Right lobe of liver (tissue), 6 donors: ENCODE results near the gene ZNF99. TPM values are rescaled to one million over a fixed set of nuclear protein-coding genes. Genes with fewer than 3 reads are reported as not detected.
"Not testable (repeated sequence)": the region's sequence is repeated elsewhere in the genome, so short reads cannot be mapped to it uniquely, and the experiment has no call there.

Experiments used
- ATAC-seq, 4 donors: fragments of 200-7000 bp; cut with Tn5 transposase; one replicate each; pipeline ENCODE4 v1.9.1; 2020; ENCODE audit warnings: mild to moderate bottlenecking in 4 of 4, moderate library complexity in 4 of 4
- DNase-seq, 3 donors: peaks; one replicate each; pipeline ENCODE4 v3.0.0-alpha.2; 2020
- H3K27ac ChIP-seq, 3 donors: fragments of 200-600 bp; one replicate each; pipeline ENCODE4 v1.8.0; 2022
- H3K27me3 ChIP-seq, 2 donors: fragments of 200-600 bp; one replicate each; pipeline ENCODE4 v1.8.0; 2022
- H3K36me3 ChIP-seq, 4 donors: fragments of 200-600 bp; sonication (generic) in 1 of 4; one replicate each; pipeline versions ENCODE4 v1.5.1 to v1.8.0; 2017 to 2022; ENCODE audit warnings: control low read depth in 1 of 4
- H3K4me1 ChIP-seq, 4 donors: fragments of 200-600 bp; sonication (generic) in 1 of 4; one replicate each; pipeline versions ENCODE4 v1.5.1 to v1.8.0; 2017 to 2022; ENCODE audit warnings: control low read depth in 1 of 4
- H3K4me3 ChIP-seq, 3 donors: fragments of 200-600 bp; one replicate each; pipeline ENCODE4 v1.8.0; 2022
- H3K9me3 ChIP-seq, 4 donors: fragments of 200-600 bp; sonication (generic) in 1 of 4; one replicate each; pipeline versions ENCODE4 v1.5.1 to v1.8.0; 2017 to 2022; ENCODE audit warnings: control low read depth in 1 of 4
- POLR2A ChIP-seq: fragments of 450-650 bp; IDR thresholded peaks from one replicate; pipeline ENCODE4 v1.6.1; 2017; ENCODE audit warnings: antibody characterized with exemption, mild to moderate bottlenecking
- WGBS: methylation state at CpG from one replicate; pipeline ENCODE4 v1.1.6; 2018; ENCODE audit warnings: low coverage, low lambda C conversion rate; ENCODE audit not compliant: insufficient coverage; ENCODE audit errors: missing lambda C conversion rate; 5-methylcytosine and 5-hydroxymethylcytosine counted together
- intact Hi-C, 2 donors: fragments of 100-400 bp; cut with DNase I; formaldehyde crosslinking; loops; one replicate each; pipeline versions ENCODE4 v1.11.2 to v1.14.1; 2022
- small RNA-seq, 2 experiments: library from RNA; depleted of rRNA; stranded (forward); fragments of <200 nt; gene quantifications; one replicate each; pipeline ENCODE3, GENCODE V24; 2016
- total RNA-seq, 6 experiments: library from RNA; depleted of rRNA in 2 of 6; stranded (reverse); fragments of >200 nt in 2 of 6; fragmentation: NEBNext Ultra II Directional in 3 of 6; extraction: Animal tissue kit (Norgen Biotek cat#: 25700) in 3 of 6; gene quantifications; one replicate each; pipeline versions ENCODE4 v1.1.0 to v1.2.4, GENCODE V29; 2016 to 2023
- TF ChIP-seq, protein P1 (sequence below), 4 donors: fragments of 200-600 bp in 3 of 4; fragments of 450-650 bp in 1 of 4; IDR thresholded peaks; one replicate each; pipeline versions ENCODE4 v1.5.1 to v1.8.0; 2016 to 2022; ENCODE audit warnings: antibody characterized with exemption in 4 of 4, mild to moderate bottlenecking in 2 of 4
- donor health status: DM: no; HTN: yes; CAD: no.
- donor health status: DM: no; HTN: no; CAD: no.
- donor health status: DM: no; HTN: no; CAD: no.
- donor health status: DM: no; HTN: yes; CAD: no.
- donor health status: DM: no; HTN: yes; CAD: no.

The ZNF99 gene
- total RNA-seq, 6 experiments from 2014 or later = 0.02 to 0.07 (median 0.04) TPM; not detected in 3

DNA sequence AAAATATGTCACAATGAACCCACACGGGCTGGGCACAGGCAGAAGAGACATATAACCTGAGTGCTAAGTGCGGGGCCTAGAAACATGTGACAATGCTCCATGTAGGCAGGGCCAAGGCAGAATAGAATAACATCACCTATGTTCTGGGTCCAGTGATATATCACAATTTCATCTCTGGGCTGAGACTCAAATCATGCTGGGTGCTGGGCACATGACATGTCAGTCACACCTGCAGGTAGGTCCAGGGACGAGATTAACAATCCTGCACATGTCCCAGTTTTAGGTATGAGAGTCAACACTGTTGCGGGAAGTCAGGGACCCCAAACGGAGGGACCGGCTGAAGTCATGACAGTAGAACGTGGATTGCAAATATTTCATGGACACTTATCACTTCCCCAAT is 50.3 kb downstream of the ZNF99 start:
- 40% methylated on average over 2 of the region's 7 CpGs for WGBS
- Histone ChIP-seq H3K36me3 (no peaks in the 10 kb centered on the region), H3K4me1 (no peaks in the 10 kb centered on the region), H3K9me3 (no peaks in the 10 kb centered on the region), H3K27me3 (no peaks in the 10 kb centered on the region), H3K27ac (no peak overlapping the region), H3K4me3 (no peak overlapping the region)
- DNase-seq (no peak), ATAC-seq (no peak)
- TF ChIP-seq POLR2A = no peak
- TF ChIP-seq, protein P1, sequence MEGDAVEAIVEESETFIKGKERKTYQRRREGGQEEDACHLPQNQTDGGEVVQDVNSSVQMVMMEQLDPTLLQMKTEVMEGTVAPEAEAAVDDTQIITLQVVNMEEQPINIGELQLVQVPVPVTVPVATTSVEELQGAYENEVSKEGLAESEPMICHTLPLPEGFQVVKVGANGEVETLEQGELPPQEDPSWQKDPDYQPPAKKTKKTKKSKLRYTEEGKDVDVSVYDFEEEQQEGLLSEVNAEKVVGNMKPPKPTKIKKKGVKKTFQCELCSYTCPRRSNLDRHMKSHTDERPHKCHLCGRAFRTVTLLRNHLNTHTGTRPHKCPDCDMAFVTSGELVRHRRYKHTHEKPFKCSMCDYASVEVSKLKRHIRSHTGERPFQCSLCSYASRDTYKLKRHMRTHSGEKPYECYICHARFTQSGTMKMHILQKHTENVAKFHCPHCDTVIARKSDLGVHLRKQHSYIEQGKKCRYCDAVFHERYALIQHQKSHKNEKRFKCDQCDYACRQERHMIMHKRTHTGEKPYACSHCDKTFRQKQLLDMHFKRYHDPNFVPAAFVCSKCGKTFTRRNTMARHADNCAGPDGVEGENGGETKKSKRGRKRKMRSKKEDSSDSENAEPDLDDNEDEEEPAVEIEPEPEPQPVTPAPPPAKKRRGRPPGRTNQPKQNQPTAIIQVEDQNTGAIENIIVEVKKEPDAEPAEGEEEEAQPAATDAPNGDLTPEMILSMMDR (IDR thresholded peaks at IDR 0.05) = no peak
- intact Hi-C loops = no loop called here

GRCh38 chr19:22728214-22728613 is 55.7 kb downstream of the ZNF99 start:
- H3K4me1 ChIP-seq, H3K36me3 ChIP-seq, H3K9me3 ChIP-seq, intact Hi-C loops, ATAC-seq, H3K27ac ChIP-seq, DNase-seq, H3K27me3 ChIP-seq, H3K4me3 ChIP-seq: not testable (repeated sequence)
- WGBS = 50% methylated on average over 2 of the region's 4 CpGs

DNA sequence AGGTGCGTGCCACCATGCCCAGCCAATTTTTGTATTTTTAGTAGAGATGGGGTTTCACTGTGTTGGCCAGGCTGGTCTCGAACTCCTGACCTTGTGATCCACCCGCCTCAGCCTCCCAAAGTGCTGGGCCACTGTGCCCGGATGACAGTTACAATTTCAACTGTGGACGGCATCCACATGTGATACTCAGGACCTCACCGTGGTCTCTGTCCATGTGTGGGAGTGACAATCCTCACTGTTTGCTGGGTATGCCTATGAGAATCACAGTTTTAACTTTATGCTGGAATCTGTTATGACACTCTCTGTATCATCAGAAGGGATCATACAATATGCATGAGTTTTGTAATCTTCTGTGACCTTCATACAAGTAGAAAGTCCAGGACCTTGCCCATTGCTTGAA is 62.4 kb downstream of the ZNF99 start:
- H3K4me1 ChIP-seq, H3K4me3 ChIP-seq, intact Hi-C loops, H3K27ac ChIP-seq, H3K36me3 ChIP-seq, ATAC-seq, H3K27me3 ChIP-seq, DNase-seq, H3K9me3 ChIP-seq: not testable (repeated sequence)
- WGBS = 58% methylated on average over 4 of the region's 6 CpGs

GRCh38 chr19:22708983-22709382 is 75.0 kb downstream of the ZNF99 start:
- TF ChIP-seq, protein P1 (IDR thresholded peaks at IDR 0.05) = no peak
- TF ChIP-seq POLR2A = no peak

GRCh38 chr19:22703096-22703495 is 80.9 kb downstream of the ZNF99 start:
- intact Hi-C loops, DNase-seq, H3K27ac ChIP-seq, ATAC-seq, H3K9me3 ChIP-seq, H3K36me3 ChIP-seq, H3K27me3 ChIP-seq, H3K4me3 ChIP-seq, H3K4me1 ChIP-seq: not testable (repeated sequence)
- no CpG with 5 or more reads among the region's 28 CpGs for WGBS

More at GRCh38 chr19:22708983-22709382, 75.0 kb downstream of the ZNF99 start:
- H3K36me3 ChIP-seq = no peaks in the 10 kb centered on the region
- WGBS = 10% methylated on average over 9 of the region's 27 CpGs
- H3K27me3 ChIP-seq = no peaks in the 10 kb centered on the region
- peaks cover 0 to 7% (median 0%) of the 10 kb centered on the region in 4 donors for H3K9me3 ChIP-seq
- DNase-seq = no peak
- no peaks in the 10 kb centered on the region for H3K4me1 ChIP-seq
- intact Hi-C loops = no loop called here
- H3K4me3 ChIP-seq = no peak overlapping the region
- H3K27ac ChIP-seq = no peak overlapping the region
- no peak for ATAC-seq

DNA sequence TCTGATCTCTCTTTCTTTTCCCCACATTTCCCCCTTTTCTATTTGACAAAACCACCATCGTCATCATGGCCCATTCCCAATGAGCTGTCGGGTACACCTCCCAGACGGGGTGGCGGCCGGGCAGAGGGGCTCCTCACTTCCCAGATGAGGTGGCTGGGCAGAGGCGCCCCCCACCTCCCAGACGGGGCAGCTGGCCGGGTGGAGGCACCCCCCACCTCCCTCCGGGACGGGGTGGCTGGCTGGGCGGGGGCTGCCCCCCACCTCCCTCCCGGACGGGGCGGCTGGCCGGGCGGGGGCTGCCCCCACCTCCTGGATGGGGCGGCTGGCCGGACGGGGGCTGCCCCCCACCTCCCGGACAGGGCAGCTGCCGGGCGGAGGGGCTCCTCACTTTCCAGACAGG is 81.3 kb downstream of the ZNF99 start:
- H3K36me3 ChIP-seq, H3K27me3 ChIP-seq, DNase-seq, H3K4me1 ChIP-seq, H3K27ac ChIP-seq, ATAC-seq, H3K9me3 ChIP-seq, intact Hi-C loops, H3K4me3 ChIP-seq: not testable (repeated sequence)
- WGBS = 93% methylated on average over 6 of the region's 22 CpGs

Small RNA genes within 50 kb of the gene (small RNA-seq; reads per million reads assigned to genes)
- gene AC008626.1 (0 reads per million in 2 experiments), gene AC008626.2 (0 reads per million in 2 experiments)

Other genes with a start within 250 kb of the ZNF99 start
- under 1 TPM in 2 of 6 experiments, not detected in 4; 0.07 TPM for gene ZNF492, start 149.8 kb downstream of the ZNF99 start, total RNA-seq
- not detected for gene ZNF723, start 48.1 kb upstream of the ZNF99 start, total RNA-seq
- under 1 TPM in 2 of 6 experiments, not detected in 4; 0.23 to 0.24 TPM for gene ZNF728, start 219.0 kb upstream of the ZNF99 start, total RNA-seq